Ovary (tissue), 3 donors: ENCODE data around the gene PLEKHA6.

Source experiments
- CTCF ChIP-seq, 3 donors: fragments of 450-650 bp in 2 of 3; fragments of 200-600 bp in 1 of 3; IDR thresholded peaks; one replicate each; pipeline versions ENCODE4 v1.5.1 to v1.8.0; 2016 to 2022; ENCODE audit warnings: antibody characterized with exemption in 3 of 3, mild to moderate bottlenecking in 1 of 3
- POLR2A ChIP-seq: fragments of 450-650 bp; IDR thresholded peaks from one replicate; pipeline ENCODE4 v1.6.1; 2017; ENCODE audit warnings: antibody characterized with exemption, mild to moderate bottlenecking, moderate library complexity
- donor health status: DM: no; HTN: no; CAD: no.

- TF ChIP-seq CTCF (IDR thresholded peaks at IDR 0.05) (no peak), POLR2A (no peak)
Measured at GRCh38 chr1:204191456-204191855, 168.3 kb downstream of the PLEKHA6 start.
